Calu3 (cell line): Measurements from ENCODE around the gene NPHP4. TPM values are rescaled to one million over a fixed set of nuclear protein-coding genes. Genes with fewer than 3 reads are reported as not detected.

ENCODE experiments used
- BruUV-seq: library from RNA; stranded (reverse); fragments of 400-500 nt; replicated peaks from 2 replicates; lab custom pipeline; 2021; lab: Mats Ljungman, UMichigan
- CTCF ChIA-PET: fragments of 300-600 bp; sonication (Branson Sonifier 250); formaldehyde crosslinking; loops from one replicate; lab custom pipeline; 2022; ENCODE audit warnings: antibody characterized with exemption; lab: Charles Lee
- DNase-seq: peaks from one replicate; pipeline ENCODE4 v3.0.0; 2022
- H3K27ac Mint-ChIP-seq: one replicate; pipeline ENCODE4 v1.8.0; 2022; ENCODE audit warnings: mixed read lengths; ENCODE audit not compliant: unreplicated experiment
- H3K27me3 Mint-ChIP-seq: one replicate; pipeline ENCODE4 v1.8.0; 2022; ENCODE audit warnings: mixed read lengths; ENCODE audit not compliant: unreplicated experiment
- H3K36me3 Mint-ChIP-seq: one replicate; pipeline ENCODE4 v1.8.0; 2022; ENCODE audit warnings: mild to moderate bottlenecking, moderate library complexity, mixed read lengths; ENCODE audit not compliant: insufficient read depth, unreplicated experiment
- H3K4me1 Mint-ChIP-seq: one replicate; pipeline ENCODE4 v1.8.0; 2022; ENCODE audit warnings: mild to moderate bottlenecking, low read depth, mixed read lengths; ENCODE audit not compliant: unreplicated experiment
- H3K4me3 Mint-ChIP-seq: one replicate; pipeline ENCODE4 v1.8.0; 2022; ENCODE audit warnings: mild to moderate bottlenecking, low read depth, moderate library complexity, mixed read lengths; ENCODE audit not compliant: unreplicated experiment
- H3K9me3 Mint-ChIP-seq: one replicate; pipeline ENCODE4 v1.8.0; 2022; ENCODE audit warnings: low read depth, mixed read lengths; ENCODE audit not compliant: unreplicated experiment
- CTCF ChIP-seq: fragments of 200-600 bp; IDR thresholded peaks from one replicate; pipeline ENCODE4 v1.8.0; 2022; ENCODE audit warnings: antibody characterized with exemption; ENCODE audit not compliant: unreplicated experiment
- intact Hi-C: fragments of 100-400 bp; cut with micrococcal nuclease; formaldehyde crosslinking; loops from one replicate; pipeline ENCODE4 v1.10.0; 2022; ENCODE audit not compliant: unreplicated experiment
- total RNA-seq: library from RNA; stranded (reverse); gene quantifications from 2 replicates; pipeline ENCODE4 v1.2.3, GENCODE V29; 2022

The NPHP4 gene
- total RNA-seq, 1 experiment from 2014 or later = 11.1 TPM

- BruUV-seq = no TSS peak
- no peak for TF ChIP-seq CTCF
- DNase-seq = no peak
- intact Hi-C loops = no loop called here
- Mint-ChIP-seq H3K4me3 (no peak overlapping the region), H3K27me3 (no peaks in the 10 kb centered on the region), H3K36me3 (peaks cover 9% of the 10 kb centered on the region), H3K27ac (no peak overlapping the region), H3K9me3 (no peaks in the 10 kb centered on the region), H3K4me1 (no peaks in the 10 kb centered on the region)
- CTCF ChIA-PET = no interaction called here
Observed at GRCh38 chr1:5909576-5910275, 82.5 kb downstream of the NPHP4 start.

- H3K36me3 Mint-ChIP-seq = peaks cover 9% of the 10 kb centered on the region
- H3K9me3 Mint-ChIP-seq = no peaks in the 10 kb centered on the region
- BruUV-seq = no TSS peak
Observed at GRCh38 chr1:5908461-5909375, 83.5 kb downstream of the NPHP4 start.

GRCh38 chr1:5907966-5908365 lies 84.3 kb downstream of the NPHP4 start:
- CTCF ChIA-PET = no interaction called here
- Mint-ChIP-seq H3K27ac (no peak overlapping the region), H3K9me3 (no peaks in the 10 kb centered on the region), H3K36me3 (peaks cover 6% of the 10 kb centered on the region), H3K27me3 (no peaks in the 10 kb centered on the region), H3K4me3 (no peak overlapping the region), H3K4me1 (no peaks in the 10 kb centered on the region)
- intact Hi-C loops = no loop called here
- no TSS peak for BruUV-seq
- no peak for DNase-seq
- TF ChIP-seq CTCF = no peak

More at GRCh38 chr1:5908461-5909375, 83.5 kb downstream of the NPHP4 start:
- Mint-ChIP-seq H3K27ac (no peak overlapping the region), H3K4me1 (no peaks in the 10 kb centered on the region), H3K4me3 (no peak overlapping the region), H3K27me3 (no peaks in the 10 kb centered on the region)
- CTCF ChIA-PET = no interaction called here
- DNase-seq = no peak
- intact Hi-C loops = no loop called here
- TF ChIP-seq CTCF = no peak

- Mint-ChIP-seq H3K4me3 (no peak overlapping the region), H3K27me3 (no peaks in the 10 kb centered on the region), H3K27ac (no peak overlapping the region), H3K36me3 (peaks cover 6% of the 10 kb centered on the region), H3K9me3 (no peaks in the 10 kb centered on the region), H3K4me1 (no peaks in the 10 kb centered on the region)
- no TSS peak for BruUV-seq
- TF ChIP-seq CTCF = no peak
- DNase-seq = no peak
- CTCF ChIA-PET = no interaction called here
- intact Hi-C loops = no loop called here
Observed at GRCh38 chr1:5907386-5907785, 84.8 kb downstream of the NPHP4 start.
